A673 (cell line): Measurements from ENCODE around the gene TSHZ2.

Source experiments
- CTCF ChIP-seq: fragments of 300-800, 200-600 bp; sonication (generic); conservative IDR thresholded peaks from 2 replicates; pipeline ENCODE4 v1.5.1; 2017; ENCODE audit warnings: low read depth, mild to moderate bottlenecking, antibody characterized with exemption, low read length, moderate library complexity, mixed read lengths
- EZH2 ChIP-seq: fragments of 200-600 bp; sonication (generic); IDR thresholded peaks from 2 replicates; pipeline ENCODE4 v1.6.1; 2017; ENCODE audit warnings: borderline replicate concordance, low read depth, mild to moderate bottlenecking, mixed read lengths, antibody characterized with exemption, low read length; ENCODE audit not compliant: poor library complexity, severe bottlenecking

- no peak for TF ChIP-seq CTCF
- TF ChIP-seq EZH2 = no peak
These were observed 20.5 kb downstream of the TSHZ2 start for GRCh38 chr20:52992632-52993031.
